22Rv1 (cell line): ENCODE measurements around the gene MGAT3.

ENCODE experiments used
- CTCF ChIP-seq: fragments of 450-650 bp; IDR thresholded peaks from 2 replicates; pipeline ENCODE4 v1.5.1; 2017; ENCODE audit warnings: mild to moderate bottlenecking
- ZFX ChIP-seq: fragments of 450-650 bp; IDR thresholded peaks from 2 replicates; pipeline ENCODE4 v1.6.1; 2017; ENCODE audit warnings: antibody characterized with exemption, borderline replicate concordance

- TF ChIP-seq CTCF (no peak), ZFX (no peak)
These were observed 46.1 kb downstream of the MGAT3 start for GRCh38 chr22:39502789-39503409.
